Muscle layer of duodenum (tissue), 2 donors: Measurements from ENCODE around the gene PRAMEF8.
"Not testable (repeated sequence)": the region's sequence is repeated elsewhere in the genome, so short reads cannot be mapped to it uniquely, and the experiment has no call there.

ENCODE experiments used
- H3K27ac ChIP-seq: one replicate; pipeline ENCODE4 v1.7.0; 2013; ENCODE audit warnings: mild to moderate bottlenecking, low read length
- H3K27me3 ChIP-seq: one replicate; pipeline ENCODE4 v1.7.0; 2013; ENCODE audit warnings: low read depth, mild to moderate bottlenecking, control low read depth, low read length
- H3K36me3 ChIP-seq, 2 donors: one replicate each; pipeline ENCODE4 v1.7.0; 2013; ENCODE audit warnings: low read length in 2 of 2, control low read depth in 1 of 2, mild to moderate bottlenecking in 1 of 2; ENCODE audit not compliant: insufficient read depth in 2 of 2, control insufficient read depth in 1 of 2
- H3K4me1 ChIP-seq, 2 donors: one replicate each; pipeline ENCODE4 v1.7.0; 2013; ENCODE audit warnings: low read length in 2 of 2, mild to moderate bottlenecking in 2 of 2, control low read depth in 1 of 2, moderate library complexity in 1 of 2; ENCODE audit not compliant: insufficient read depth in 2 of 2, control insufficient read depth in 1 of 2
- H3K4me3 ChIP-seq, 2 donors: one replicate each; pipeline ENCODE4 v1.7.0; 2013; ENCODE audit warnings: low read length in 2 of 2, low read depth in 1 of 2, mild to moderate bottlenecking in 1 of 2
- H3K9me3 ChIP-seq, 2 donors: one replicate each; pipeline ENCODE4 v1.7.0; 2013; ENCODE audit warnings: low read length in 2 of 2, control low read depth in 1 of 2, mild to moderate bottlenecking in 1 of 2; ENCODE audit not compliant: control insufficient read depth in 1 of 2
- donor health status: healthy.

Gene PRAMEF8

GRCh38 chr1:13246554-13246871 is 38.4 kb downstream of the PRAMEF8 start:
- H3K36me3 ChIP-seq, H3K27ac ChIP-seq, H3K4me3 ChIP-seq, H3K4me1 ChIP-seq, H3K9me3 ChIP-seq, H3K27me3 ChIP-seq: not testable (repeated sequence)

GRCh38 chr1:13245841-13246553 is 38.9 kb downstream of the PRAMEF8 start:
- not testable (repeated sequence) for H3K27me3 ChIP-seq, H3K9me3 ChIP-seq, H3K36me3 ChIP-seq, H3K4me3 ChIP-seq, H3K4me1 ChIP-seq, H3K27ac ChIP-seq

GRCh38 chr1:13243536-13244263 is 41.2 kb downstream of the PRAMEF8 start:
- not testable (repeated sequence) for H3K27ac ChIP-seq, H3K4me3 ChIP-seq, H3K9me3 ChIP-seq, H3K36me3 ChIP-seq, H3K4me1 ChIP-seq, H3K27me3 ChIP-seq

- H3K27me3 ChIP-seq, H3K27ac ChIP-seq, H3K36me3 ChIP-seq, H3K4me1 ChIP-seq, H3K9me3 ChIP-seq, H3K4me3 ChIP-seq: not testable (repeated sequence)
These were observed 45.3 kb downstream of the PRAMEF8 start for GRCh38 chr1:13239633-13240032.

- not testable (repeated sequence) for H3K36me3 ChIP-seq, H3K4me1 ChIP-seq, H3K9me3 ChIP-seq, H3K4me3 ChIP-seq, H3K27me3 ChIP-seq, H3K27ac ChIP-seq
These were observed 47.4 kb downstream of the PRAMEF8 start for GRCh38 chr1:13237572-13237971.

- H3K27ac ChIP-seq, H3K4me1 ChIP-seq, H3K4me3 ChIP-seq, H3K9me3 ChIP-seq, H3K27me3 ChIP-seq, H3K36me3 ChIP-seq: not testable (repeated sequence)
These were observed 50.9 kb downstream of the PRAMEF8 start for GRCh38 chr1:13234057-13234456.

GRCh38 chr1:13232056-13232455 is 52.9 kb downstream of the PRAMEF8 start:
- not testable (repeated sequence) for H3K9me3 ChIP-seq, H3K36me3 ChIP-seq

More at GRCh38 chr1:13232056-13232455, 52.9 kb downstream of the PRAMEF8 start:
- H3K4me3 ChIP-seq, H3K27ac ChIP-seq, H3K4me1 ChIP-seq, H3K27me3 ChIP-seq: not testable (repeated sequence)
